ENCODE data around the gene SOHLH1.

GRCh38 chr9:135647884-135648283 is 51.4 kb downstream of the SOHLH1 start:
- TF ChIP-seq CTCF (IDR thresholded peaks at IDR 0.05), result no peak
- no peak for TF ChIP-seq POLR2A (IDR thresholded peaks at IDR 0.05; ENCODE audit: low read depth)

All from esophagus muscularis mucosa (tissue), 3 donors.